HCT116 (cell line): ENCODE data around the gene STARD3NL.

ENCODE experiments used
- CEBPB ChIP-seq: IDR thresholded peaks from 2 replicates; pipeline ENCODE4 v1.6.1; 2012; ENCODE audit warnings: low read depth
- JUND ChIP-seq: IDR thresholded peaks from 2 replicates; pipeline ENCODE4 v1.6.1; 2012
- TF ChIP-seq, protein P1 (sequence below), 3 experiments: fragments of 200-600 bp in 1 of 3; sonication (generic) in 1 of 3; IDR thresholded peaks in 2 of 3; conservative IDR thresholded peaks in 1 of 3; 2 replicates each; pipeline ENCODE4 v1.5.1; 2012 to 2017; ENCODE audit warnings: low read depth in 2 of 3, low read length in 2 of 3, antibody characterized with exemption in 1 of 3, borderline replicate concordance in 1 of 3, control low read depth in 1 of 3, mild to moderate bottlenecking in 1 of 3, mixed read lengths in 1 of 3, mixed run types in 1 of 3, moderate library complexity in 1 of 3; ENCODE audit not compliant: insufficient read depth in 1 of 3

DNA sequence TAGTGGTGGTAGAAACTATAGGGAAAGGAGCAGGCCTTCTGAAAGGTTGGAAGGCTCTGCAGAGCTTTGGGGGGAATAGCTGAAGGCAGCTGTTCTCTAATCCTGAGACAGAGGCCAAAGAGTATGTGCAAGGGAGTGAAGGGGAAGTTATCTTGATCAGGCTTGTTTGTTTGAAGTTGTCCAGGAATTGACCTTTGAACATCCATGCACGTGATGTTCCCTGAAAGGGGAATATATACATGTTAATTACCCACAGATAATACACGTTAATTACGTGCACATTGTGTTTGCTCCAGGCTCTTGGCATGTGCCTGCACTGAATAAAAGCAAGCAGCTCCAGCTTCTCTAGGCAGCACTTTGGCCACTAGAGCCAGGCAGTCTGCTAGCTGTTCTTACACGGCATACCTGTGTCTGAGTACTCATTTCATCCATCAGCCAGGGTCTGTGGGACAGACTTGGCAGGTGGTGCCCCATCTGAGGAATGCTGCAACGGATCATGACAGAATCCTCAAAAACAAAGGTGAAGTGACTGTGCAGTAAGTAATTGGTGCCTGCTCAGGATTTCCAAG, 18.0 kb upstream of the STARD3NL start:
- TF ChIP-seq JUND (no peak), CEBPB (no peak)
- TF ChIP-seq, protein P1, sequence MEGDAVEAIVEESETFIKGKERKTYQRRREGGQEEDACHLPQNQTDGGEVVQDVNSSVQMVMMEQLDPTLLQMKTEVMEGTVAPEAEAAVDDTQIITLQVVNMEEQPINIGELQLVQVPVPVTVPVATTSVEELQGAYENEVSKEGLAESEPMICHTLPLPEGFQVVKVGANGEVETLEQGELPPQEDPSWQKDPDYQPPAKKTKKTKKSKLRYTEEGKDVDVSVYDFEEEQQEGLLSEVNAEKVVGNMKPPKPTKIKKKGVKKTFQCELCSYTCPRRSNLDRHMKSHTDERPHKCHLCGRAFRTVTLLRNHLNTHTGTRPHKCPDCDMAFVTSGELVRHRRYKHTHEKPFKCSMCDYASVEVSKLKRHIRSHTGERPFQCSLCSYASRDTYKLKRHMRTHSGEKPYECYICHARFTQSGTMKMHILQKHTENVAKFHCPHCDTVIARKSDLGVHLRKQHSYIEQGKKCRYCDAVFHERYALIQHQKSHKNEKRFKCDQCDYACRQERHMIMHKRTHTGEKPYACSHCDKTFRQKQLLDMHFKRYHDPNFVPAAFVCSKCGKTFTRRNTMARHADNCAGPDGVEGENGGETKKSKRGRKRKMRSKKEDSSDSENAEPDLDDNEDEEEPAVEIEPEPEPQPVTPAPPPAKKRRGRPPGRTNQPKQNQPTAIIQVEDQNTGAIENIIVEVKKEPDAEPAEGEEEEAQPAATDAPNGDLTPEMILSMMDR (IDR thresholded peaks at IDR 0.05 in 2 of 3, conservative IDR thresholded peaks at IDR 0.05 in 1 of 3; ENCODE audit: borderline replicate concordance in 1 of 3, insufficient read depth in 1 of 3, low read depth in 2 of 3, low read length in 2 of 3) = no peak
